Stomach (tissue), 9 donors: Measurements from ENCODE around the gene SERPINB1. TPM values are rescaled to one million over a fixed set of nuclear protein-coding genes. Genes with fewer than 3 reads are reported as not detected.

ENCODE experiments used
- DNase-seq, 2 donors: peaks; one replicate each; pipeline versions ENCODE4 v3.0.0 to v3.0.0-alpha.2; 2013 to 2019
- H3K27ac ChIP-seq, 5 donors: fragments of 200-600 bp in 4 of 5; sonication (generic) in 4 of 5; one replicate each; pipeline ENCODE4 v1.5.1; 2013 to 2019; ENCODE audit warnings: mild to moderate bottlenecking in 1 of 5, moderate library complexity in 1 of 5
- H3K27me3 ChIP-seq, 3 donors: fragments of 200-600 bp; sonication (generic); one replicate each; pipeline ENCODE4 v1.5.1; 2017 to 2019; ENCODE audit warnings: mixed run types in 1 of 3
- H3K36me3 ChIP-seq, 4 donors: fragments of 200-600 bp; sonication (generic); 1 replicate in 3 of 4; 2 replicates in 1 of 4; pipeline ENCODE4 v1.5.1; 2016 to 2019
- H3K4me1 ChIP-seq, 4 donors: fragments of 200-600 bp; sonication (generic); one replicate each; pipeline ENCODE4 v1.5.1; 2016 to 2019
- H3K4me3 ChIP-seq, 4 donors: fragments of 200-600 bp; sonication (generic) in 3 of 4; one replicate each; pipeline ENCODE4 v1.5.1; 2016 to 2019; ENCODE audit warnings: mild to moderate bottlenecking in 1 of 4
- H3K9me3 ChIP-seq, 4 donors: fragments of 200-600 bp; sonication (generic); one replicate each; pipeline ENCODE4 v1.5.1; 2016 to 2019
- EP300 ChIP-seq: sonication (generic); formaldehyde crosslinking; IDR thresholded peaks from one replicate; pipeline ENCODE4 v1.6.1; 2017; ENCODE audit warnings: antibody characterized with exemption
- POLR2A ChIP-seq, 4 donors: fragments of 450-650 bp; IDR thresholded peaks; one replicate each; pipeline ENCODE4 v1.6.1; 2016; ENCODE audit warnings: antibody characterized with exemption in 4 of 4, control low read depth in 2 of 4, mild to moderate bottlenecking in 1 of 4, moderate library complexity in 1 of 4
- POLR2AphosphoS5 ChIP-seq, 3 donors: sonication (generic); formaldehyde crosslinking; IDR thresholded peaks; one replicate each; pipeline ENCODE4 v1.6.1; 2016; ENCODE audit warnings: antibody characterized with exemption in 3 of 3
- WGBS, 5 donors: extraction: QIAGEN DNeasy Blood & Tissue Kit in 3 of 5; methylation state at CpG; one replicate each; pipeline versions ENCODE4 v1.1.5 to v1.1.7; 2013 to 2018; 5-methylcytosine and 5-hydroxymethylcytosine counted together
- intact Hi-C: fragments of 100-400 bp; cut with DNase I; formaldehyde crosslinking; loops from one replicate; pipeline ENCODE4 v1.15.1; 2023; ENCODE audit warnings: low total_unique reads
- polyA plus RNA-seq, 3 donors: library from polyadenylated mRNA; stranded (reverse); fragments of 200-250 nt; gene quantifications; one replicate each; pipeline ENCODE4 v1.2.3, GENCODE V29; 2013
- total RNA-seq, 5 donors: library from RNA; depleted of rRNA; stranded (reverse); fragments of >200 nt; gene quantifications; one replicate each; pipeline versions ENCODE4 v1.1.0 to v1.2.3, GENCODE V29; 2014 to 2016
- TF ChIP-seq, protein P1 (sequence below), 7 experiments: fragments of 450-650 bp in 4 of 7; fragments of 200-600 bp in 3 of 7; sonication (generic) in 3 of 7; IDR thresholded peaks; one replicate each; pipeline ENCODE4 v1.5.1; 2016 to 2019; ENCODE audit warnings: antibody characterized with exemption in 7 of 7, control low read depth in 2 of 7, mild to moderate bottlenecking in 1 of 7
- donor health status: healthy with polysubstance abuse.
- donor health status: Bipolar disorder and iron deficiency.
- donor health status: healthy.

Gene SERPINB1
- total and polyA plus RNA-seq, 8 donors: 10.3 to 146 (median 102) TPM

DNA sequence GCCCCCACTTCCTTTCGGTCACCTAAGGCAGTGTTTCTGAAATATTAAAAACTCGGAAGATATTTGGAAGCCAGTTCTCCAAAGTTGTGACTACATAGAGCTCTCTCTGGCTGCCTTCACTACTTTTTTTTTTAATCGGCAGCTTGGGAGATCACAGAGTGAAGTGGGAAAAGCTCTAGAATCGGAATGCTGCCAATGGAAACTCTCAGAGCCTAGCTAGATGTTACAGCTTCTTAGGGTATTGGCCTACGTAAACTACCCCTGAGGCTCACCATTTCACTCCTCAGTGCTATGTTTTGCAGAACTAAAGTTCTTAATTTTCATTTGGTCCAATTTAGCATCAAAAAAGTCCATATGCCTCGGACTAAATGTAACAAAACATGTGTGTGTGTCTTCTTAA, 14.5 kb downstream of the SERPINB1 start:
- no peaks in the 10 kb centered on the region for H3K27me3 ChIP-seq
- no peak for DNase-seq
- WGBS, 5 donors: 66 to 89% (median 88%) methylated on average over 6 of the region's 6 CpGs
- H3K36me3 ChIP-seq: peaks cover 0 to 9% (median 6%) of the 10 kb centered on the region in 4 donors
- H3K4me1 ChIP-seq: peaks cover 0 to 15% (median 1%) of the 10 kb centered on the region in 4 donors
- TF ChIP-seq POLR2A (IDR thresholded peaks at IDR 0.05) (no peak), POLR2AphosphoS5 (IDR thresholded peaks at IDR 0.05) (no peak), EP300 (no peak)
- TF ChIP-seq, protein P1, sequence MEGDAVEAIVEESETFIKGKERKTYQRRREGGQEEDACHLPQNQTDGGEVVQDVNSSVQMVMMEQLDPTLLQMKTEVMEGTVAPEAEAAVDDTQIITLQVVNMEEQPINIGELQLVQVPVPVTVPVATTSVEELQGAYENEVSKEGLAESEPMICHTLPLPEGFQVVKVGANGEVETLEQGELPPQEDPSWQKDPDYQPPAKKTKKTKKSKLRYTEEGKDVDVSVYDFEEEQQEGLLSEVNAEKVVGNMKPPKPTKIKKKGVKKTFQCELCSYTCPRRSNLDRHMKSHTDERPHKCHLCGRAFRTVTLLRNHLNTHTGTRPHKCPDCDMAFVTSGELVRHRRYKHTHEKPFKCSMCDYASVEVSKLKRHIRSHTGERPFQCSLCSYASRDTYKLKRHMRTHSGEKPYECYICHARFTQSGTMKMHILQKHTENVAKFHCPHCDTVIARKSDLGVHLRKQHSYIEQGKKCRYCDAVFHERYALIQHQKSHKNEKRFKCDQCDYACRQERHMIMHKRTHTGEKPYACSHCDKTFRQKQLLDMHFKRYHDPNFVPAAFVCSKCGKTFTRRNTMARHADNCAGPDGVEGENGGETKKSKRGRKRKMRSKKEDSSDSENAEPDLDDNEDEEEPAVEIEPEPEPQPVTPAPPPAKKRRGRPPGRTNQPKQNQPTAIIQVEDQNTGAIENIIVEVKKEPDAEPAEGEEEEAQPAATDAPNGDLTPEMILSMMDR (IDR thresholded peaks at IDR 0.05): no peak
- H3K9me3 ChIP-seq: no peaks in the 10 kb centered on the region
- no peak overlapping the region for H3K27ac ChIP-seq
- intact Hi-C loops: no loop called here
- H3K4me3 ChIP-seq: no peak overlapping the region

GRCh38 chr6:2826131-2826530, 15.5 kb downstream of the SERPINB1 start:
- no peaks in the 10 kb centered on the region for H3K27me3 ChIP-seq
- H3K4me3 ChIP-seq: no peak overlapping the region
- 62 to 80% (median 73%) methylated on average over 2 of the region's 2 CpGs for WGBS, 5 donors
- peaks cover 0 to 4% (median 0%) of the 10 kb centered on the region in 4 donors for H3K36me3 ChIP-seq
- no peak for DNase-seq
- intact Hi-C loops: no loop called here
- H3K4me1 ChIP-seq: peaks cover 0 to 15% (median 0%) of the 10 kb centered on the region in 4 donors
- H3K9me3 ChIP-seq: no peaks in the 10 kb centered on the region
- TF ChIP-seq, protein P1 (IDR thresholded peaks at IDR 0.05): no peak
- TF ChIP-seq POLR2AphosphoS5 (IDR thresholded peaks at IDR 0.05) (no peak), POLR2A (IDR thresholded peaks at IDR 0.05) (no peak), EP300 (no peak)
- H3K27ac ChIP-seq: no peak overlapping the region

GRCh38 chr6:2823104-2823850, 18.4 kb downstream of the SERPINB1 start:
- intact Hi-C loops: no loop called here
- Histone ChIP-seq H3K4me3 (no peak overlapping the region), H3K36me3 (no peaks in the 10 kb centered on the region), H3K9me3 (no peaks in the 10 kb centered on the region), H3K27ac (peak overlapping the region in 3 of 5 donors; percentile 46 to 54 (median 53)), H3K4me1 (peaks cover 1 to 27% (median 7%) of the 10 kb centered on the region in 4 donors), H3K27me3 (no peaks in the 10 kb centered on the region)
- TF ChIP-seq EP300 (no peak), POLR2AphosphoS5 (IDR thresholded peaks at IDR 0.05) (peak in 1 of 3 donors; percentile 18)
- 70 to 82% (median 80%) methylated on average over 7 of the region's 7 CpGs for WGBS, 5 donors
- DNase-seq: no peak

- Histone ChIP-seq H3K9me3 (peaks cover 0 to under 1% (median 0%) of the 10 kb centered on the region in 4 donors), H3K27ac (no peak overlapping the region), H3K27me3 (no peaks in the 10 kb centered on the region), H3K4me1 (peaks cover 10 to 39% (median 15%) of the 10 kb centered on the region in 4 donors), H3K36me3 (no peaks in the 10 kb centered on the region), H3K4me3 (no peak overlapping the region)
- WGBS, 5 donors: 91 to 97% (median 95%) methylated on average over 3 of the region's 3 CpGs
- intact Hi-C loops: no loop called here
- DNase-seq: no peak
- TF ChIP-seq POLR2A (IDR thresholded peaks at IDR 0.05): no peak
- no peak for TF ChIP-seq POLR2AphosphoS5 (IDR thresholded peaks at IDR 0.05)
- no peak for TF ChIP-seq EP300
These were observed 20.1 kb downstream of the SERPINB1 start for GRCh38 chr6:2821554-2821953.

GRCh38 chr6:2820415-2820814, 21.2 kb downstream of the SERPINB1 start:
- peaks cover 0 to 12% (median 3%) of the 10 kb centered on the region in 4 donors for H3K9me3 ChIP-seq
- no peak for DNase-seq
- H3K27me3 ChIP-seq: no peaks in the 10 kb centered on the region
- H3K4me1 ChIP-seq: peaks cover 10 to 39% (median 15%) of the 10 kb centered on the region in 4 donors
- 57 to 83% (median 74%) methylated on average over 2 of the region's 2 CpGs for WGBS, 5 donors
- H3K36me3 ChIP-seq: no peaks in the 10 kb centered on the region
- intact Hi-C loops: no loop called here
- no peak overlapping the region for H3K4me3 ChIP-seq
- H3K27ac ChIP-seq: peak overlapping the region in 1 of 5 donors; percentile 24
- TF ChIP-seq POLR2AphosphoS5 (IDR thresholded peaks at IDR 0.05) (no peak), EP300 (no peak), POLR2A (IDR thresholded peaks at IDR 0.05) (no peak)
- TF ChIP-seq, protein P1 (IDR thresholded peaks at IDR 0.05): no peak
